ENCODE data around the gene P2RX3.
"Not testable (repeated sequence)": the region's sequence is repeated elsewhere in the genome, so short reads cannot be mapped to it uniquely, and the experiment has no call there.

The P2RX3 gene

DNA sequence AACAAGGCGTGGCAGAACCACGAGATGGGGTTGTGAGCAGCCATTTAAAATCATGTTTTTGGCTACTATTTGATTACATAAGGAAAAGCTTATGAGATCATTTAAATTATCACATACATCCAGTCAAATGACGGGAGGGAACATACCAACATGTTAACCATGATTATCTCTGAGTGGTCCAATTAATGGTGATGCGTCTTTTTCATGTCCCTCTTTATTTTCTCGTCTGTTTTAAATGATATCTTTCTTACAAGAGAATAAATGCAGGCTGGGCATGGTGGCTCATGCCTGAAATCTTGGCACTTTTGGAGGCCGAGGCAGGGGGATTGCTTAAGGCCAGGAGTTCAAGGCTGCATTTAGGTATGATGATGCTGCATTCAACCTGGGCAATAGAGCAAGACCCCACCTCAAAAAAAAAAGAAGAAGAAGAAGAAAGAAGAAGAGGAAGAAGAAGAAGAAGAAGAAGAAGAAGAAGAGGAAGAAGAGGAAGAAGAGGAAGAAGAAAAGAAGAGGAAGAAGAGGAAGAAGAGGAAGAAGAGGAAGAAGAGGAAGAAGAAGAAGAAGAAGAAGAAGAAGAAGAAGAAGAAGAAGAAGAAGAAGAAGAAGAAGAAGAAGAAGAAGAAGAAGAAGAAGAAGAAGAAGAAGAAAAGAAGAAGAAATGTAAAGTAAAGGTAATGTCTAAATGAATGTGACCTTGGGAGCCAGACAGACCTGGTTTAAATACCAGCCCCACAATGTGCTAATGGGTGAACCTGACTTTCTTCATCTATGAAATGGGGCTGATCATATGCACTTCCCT is 65.0 kb downstream of the P2RX3 start:
- DNase-seq: not testable (repeated sequence)

DNA sequence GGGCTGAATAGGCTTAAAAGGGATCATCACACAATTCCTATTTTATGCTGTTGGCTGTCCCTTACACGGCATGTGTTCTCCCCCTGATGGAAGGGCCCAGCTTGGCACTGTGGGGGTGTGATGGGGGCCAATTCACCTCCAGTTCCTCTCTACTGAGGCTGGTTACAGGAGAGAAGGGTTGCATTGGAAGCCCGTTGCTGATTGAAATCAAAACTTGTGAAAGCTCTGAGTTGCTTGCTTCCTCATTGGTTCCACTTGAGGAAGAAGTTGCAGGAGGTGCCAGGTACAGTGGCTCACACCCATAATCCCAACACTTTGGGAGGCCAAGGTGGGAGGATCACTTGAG is 65.6 kb downstream of the P2RX3 start:
- no peak for DNase-seq

DNA sequence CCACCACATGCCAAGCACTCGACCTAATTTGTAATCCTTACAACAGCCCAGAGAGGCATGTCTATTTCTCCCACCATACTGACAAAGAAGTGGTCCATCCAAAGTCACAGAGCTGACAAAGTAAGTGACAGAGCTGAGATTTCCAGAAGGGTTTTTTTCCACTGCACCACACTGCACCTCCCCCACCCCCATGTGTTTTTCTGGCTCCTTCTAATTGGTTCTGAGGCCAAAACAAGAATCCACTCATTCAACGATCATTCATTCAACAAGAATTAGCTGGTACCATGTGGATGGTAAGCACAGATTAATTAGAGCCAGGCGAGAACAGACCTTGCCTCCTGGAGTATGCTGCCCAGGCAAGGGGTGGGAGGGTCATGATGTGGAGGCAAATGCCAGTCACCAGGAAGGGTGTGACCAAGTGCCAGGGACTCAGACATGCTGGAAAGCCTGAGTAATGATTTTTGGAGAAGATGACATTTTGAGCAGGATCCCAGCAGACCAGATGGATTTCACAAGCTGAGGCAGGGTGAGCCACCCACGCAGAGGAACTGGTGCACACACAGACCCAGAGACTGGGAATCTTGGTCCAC is 67.2 kb downstream of the P2RX3 start:
- DNase-seq: no peak

DNA sequence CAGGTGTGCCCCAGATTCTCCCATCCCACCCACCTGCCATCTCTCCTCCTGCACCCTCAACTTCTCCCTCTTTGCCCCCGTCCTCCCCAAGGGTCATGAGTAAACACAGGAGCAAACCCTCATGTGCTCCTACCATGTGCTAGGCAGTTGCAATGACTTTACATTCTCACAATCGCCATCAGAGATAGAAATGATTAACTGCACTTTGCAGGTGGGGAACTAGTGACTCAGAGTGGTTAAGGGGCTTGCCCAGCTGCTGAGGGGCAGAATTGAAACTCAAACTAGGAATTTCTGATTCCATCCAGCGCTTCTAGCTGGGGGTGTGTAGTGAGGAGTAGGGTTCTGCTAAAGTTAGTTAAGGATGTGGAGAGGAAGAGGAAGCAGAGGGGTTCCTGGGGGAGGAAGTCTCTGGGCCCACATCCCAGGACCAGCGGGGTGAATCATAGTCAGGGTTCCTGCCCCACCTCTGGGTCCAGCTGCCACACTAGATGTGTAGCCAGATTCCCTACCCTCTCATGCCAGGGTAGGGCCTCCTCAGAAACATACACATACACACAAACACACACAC is 68.3 kb downstream of the P2RX3 start:
- peak in 1 of 2 donors; percentile 34 for DNase-seq

DNA sequence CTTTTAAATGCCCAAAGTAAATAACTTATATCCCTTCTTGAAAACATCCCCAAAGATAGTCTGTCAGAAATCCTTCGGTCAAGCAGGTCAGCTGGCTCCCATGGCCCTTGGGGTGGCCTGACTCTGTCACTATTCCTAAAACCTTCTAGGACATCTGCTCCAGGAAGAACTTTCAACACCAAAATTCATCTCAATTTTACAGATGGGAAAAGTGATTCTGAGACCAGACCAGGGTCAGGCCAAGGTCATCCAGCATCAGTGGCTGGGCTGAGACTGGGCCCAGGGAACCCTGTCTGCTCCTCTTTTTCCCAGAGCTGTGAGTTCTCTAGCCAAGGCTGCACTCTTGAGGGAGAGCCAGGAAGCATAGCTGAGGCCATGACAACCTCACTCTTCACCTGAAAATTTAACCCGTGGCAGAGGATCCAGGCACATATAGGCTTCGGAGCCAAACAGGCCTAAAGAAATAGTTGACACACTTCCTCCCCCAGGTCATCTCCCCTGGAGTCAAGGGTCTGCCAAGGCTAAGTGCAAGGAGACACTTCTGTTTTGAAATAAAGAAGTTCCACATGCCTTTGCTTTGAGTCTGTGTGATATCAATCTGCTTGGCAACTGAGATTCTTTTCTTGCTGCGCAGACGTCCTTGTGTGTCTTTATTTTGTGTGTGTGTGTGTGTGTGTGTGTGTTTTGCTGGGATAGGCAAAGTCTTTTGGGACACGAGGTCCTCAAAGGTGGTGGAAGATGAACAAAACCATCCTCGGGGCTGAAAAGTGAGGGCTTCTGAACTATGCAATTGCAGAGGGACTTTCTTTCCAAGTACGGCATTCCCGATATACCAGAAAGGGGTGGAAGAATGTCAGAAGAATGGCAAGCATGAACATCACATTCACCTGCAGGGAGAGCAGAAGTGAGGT is 69.1 kb downstream of the P2RX3 start:
- no peak for DNase-seq

DNA sequence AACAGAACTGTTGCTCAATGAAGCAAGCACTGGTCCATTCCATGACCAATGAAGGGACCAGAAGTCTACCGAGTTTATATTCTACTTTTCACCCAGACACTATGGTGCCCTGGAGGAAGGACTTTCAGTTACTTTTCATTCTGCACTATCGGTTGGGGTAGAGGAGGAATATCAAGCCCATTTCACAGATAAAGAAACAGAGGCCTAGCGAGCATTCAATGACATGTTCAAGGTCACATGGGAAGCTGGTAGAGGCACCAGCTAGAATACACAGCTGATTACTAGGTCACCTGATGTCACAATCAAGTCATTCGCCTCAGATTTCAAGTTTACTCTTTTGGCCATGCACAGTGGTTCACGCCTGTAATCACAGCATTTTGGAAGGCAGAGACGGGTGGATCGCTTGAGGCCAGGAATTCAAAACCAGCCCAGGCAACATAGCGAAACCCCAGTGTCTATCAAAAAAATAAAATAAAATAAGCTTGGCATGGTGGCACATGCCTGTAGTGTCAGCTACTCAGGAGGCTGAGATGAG is 69.9 kb downstream of the P2RX3 start:
- no peak for DNase-seq

DNA sequence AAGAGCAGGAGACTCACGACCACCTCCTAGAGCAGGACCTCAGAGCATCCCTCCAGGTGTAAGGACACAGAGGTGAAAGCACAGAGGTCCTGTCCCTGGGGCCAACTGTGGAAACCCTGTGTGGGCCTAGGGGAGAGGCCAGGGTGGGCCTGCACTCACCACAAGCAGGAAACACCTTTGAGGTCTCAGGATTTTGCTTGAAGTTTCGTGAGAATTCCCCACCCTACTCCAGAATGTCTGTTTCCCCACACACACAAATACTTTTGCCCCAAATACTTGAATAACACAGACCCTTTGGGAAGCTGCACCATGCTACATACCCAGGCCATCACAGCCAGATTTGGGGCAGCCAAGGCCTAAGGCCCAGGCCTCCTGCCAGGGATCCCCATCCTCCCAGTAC is 70.6 kb downstream of the P2RX3 start:
- no peak for DNase-seq

DNA sequence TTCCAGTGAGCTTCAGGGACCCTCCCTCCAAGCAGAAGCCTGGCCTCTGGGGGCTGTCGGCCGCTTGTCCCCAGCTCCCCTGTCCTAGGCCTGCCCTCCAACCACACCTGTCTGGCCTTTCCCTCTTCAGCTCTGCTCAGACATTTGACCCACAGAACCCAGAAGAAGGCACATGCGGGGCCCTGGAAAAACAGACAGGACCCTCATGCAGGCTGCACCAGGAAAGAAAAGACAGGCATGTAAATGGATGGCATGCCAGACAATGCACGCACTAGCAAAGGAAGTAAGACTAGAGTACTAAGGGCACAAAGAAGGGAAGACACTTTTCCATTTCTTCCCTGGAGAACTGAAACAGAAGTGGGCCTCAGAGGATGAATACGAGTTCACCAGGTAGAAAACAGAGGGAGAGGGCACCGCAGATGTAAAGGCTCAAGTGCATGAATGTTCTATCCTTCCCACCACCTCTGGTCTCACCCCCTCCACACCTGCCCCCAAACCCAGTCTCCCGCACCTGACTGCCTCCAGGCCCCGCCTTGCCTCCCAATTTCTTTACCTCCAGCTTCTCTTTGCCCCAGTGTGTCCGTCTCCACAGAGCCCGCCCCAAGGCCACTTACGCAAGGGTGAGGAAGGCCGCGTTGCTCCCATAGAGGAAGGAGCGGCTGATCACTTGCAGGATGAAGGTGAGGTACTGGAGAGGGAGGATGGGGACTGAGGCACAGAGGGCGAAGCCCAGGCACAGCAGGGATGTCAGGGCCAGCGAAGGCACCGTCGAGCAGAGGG is 71.4 kb downstream of the P2RX3 start:
- no peak for DNase-seq

DNA sequence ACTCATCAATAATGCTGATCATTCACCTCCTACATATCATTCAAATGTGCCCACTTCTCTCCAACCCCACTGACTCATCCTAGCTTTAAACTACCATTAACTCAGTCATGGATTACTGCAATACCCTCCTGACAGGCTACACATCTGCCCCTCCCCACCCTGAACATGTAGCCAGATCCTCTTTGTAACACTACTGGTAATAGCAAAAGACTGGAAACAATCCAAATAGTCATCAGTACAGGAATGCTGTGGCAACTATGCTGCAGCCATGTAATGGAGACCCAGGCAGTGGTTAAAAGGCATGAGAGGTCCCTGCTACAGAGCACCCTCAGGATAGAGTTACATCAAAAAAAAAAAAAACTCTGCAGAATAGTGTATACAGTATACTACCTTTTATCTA is 72.1 kb downstream of the P2RX3 start:
- no peak for DNase-seq

DNA sequence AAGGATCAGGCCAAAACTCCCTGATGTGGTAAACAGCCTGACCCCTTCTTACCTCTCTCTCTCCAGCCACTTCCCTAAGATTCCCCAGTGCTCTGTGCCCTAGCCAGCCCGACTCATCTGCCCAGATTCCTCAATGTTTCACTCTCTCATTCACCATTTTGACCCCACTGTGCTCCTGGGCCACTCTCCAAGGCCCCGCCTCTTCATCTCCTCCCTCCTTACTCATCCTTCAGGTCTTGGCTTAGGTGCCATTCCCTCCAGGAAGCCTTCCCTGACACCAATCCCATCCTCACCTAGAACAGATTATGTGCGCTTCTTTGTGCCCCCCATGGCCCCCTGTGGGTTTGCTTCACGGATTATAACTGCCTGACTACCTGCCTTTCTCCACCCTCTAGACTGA is 75.5 kb downstream of the P2RX3 start:
- no peak for DNase-seq

DNA sequence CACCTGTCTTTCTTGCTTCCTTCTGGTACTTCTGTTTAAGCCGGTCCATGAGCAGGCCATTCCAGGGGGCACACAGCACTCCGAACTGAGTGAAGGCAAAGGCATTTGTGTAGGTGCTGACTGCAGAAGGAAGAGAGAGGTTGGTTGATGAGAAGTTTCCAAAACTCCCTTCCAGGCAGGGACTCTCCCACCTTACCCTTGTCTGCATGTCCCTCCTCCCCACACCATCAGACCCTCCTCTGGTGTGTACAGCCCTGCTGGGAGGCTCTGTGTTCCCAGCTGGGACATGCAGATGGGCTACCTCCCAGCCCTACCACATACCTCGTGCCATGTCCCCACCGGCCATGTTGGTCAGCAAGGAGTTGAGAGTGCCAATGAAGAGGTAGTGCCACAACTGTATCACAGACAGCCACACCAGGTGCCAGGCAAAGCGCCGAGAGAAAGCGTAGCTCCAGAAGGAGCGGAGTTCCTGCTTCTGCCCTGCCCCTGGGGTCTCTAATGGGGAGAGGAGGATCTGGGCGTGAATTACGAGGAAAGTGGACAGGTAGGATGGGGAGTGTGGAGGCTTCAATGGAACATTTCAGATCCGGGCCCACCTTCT is 76.6 kb downstream of the P2RX3 start:
- DNase-seq: no peak

DNA sequence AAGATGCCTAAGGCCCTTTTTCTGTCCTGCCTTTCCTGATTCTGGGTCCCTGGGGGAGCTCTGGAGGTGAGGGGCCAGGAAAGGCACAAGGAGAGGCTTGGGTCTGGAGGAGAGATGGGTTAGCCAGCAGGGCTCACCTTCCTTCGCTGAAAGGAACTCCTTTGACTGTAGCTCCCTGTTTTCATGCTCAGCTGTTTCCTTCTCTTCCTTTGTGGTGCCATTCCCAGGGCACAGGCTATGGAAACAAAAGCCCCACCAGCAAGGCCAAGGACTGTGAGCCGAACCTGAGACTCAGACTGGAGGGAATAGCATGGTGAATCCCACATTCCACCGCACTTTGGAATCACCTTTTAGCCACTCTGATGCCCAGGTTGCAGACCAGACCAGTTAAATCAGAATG is 78.3 kb downstream of the P2RX3 start:
- no peak for DNase-seq

DNA sequence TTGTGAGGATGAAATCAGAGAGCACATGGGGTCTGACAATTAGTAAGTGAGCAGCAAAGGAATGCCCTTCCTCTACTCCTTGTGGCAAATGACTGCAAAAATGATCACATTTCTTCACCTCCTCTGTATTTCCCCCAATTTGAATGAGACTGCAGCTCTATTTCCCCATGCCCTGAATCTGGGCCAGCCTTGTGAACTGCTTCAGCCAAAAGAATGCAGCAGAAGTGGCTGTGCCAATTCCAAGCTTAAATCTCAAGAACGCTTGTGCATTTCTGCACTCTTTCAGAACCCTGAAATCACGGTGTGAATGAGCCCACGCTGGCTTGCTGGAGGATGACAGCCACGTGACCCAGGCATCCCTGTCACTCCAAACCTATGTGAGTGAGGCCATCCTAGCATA is 78.9 kb downstream of the P2RX3 start:
- no peak for DNase-seq

DNA sequence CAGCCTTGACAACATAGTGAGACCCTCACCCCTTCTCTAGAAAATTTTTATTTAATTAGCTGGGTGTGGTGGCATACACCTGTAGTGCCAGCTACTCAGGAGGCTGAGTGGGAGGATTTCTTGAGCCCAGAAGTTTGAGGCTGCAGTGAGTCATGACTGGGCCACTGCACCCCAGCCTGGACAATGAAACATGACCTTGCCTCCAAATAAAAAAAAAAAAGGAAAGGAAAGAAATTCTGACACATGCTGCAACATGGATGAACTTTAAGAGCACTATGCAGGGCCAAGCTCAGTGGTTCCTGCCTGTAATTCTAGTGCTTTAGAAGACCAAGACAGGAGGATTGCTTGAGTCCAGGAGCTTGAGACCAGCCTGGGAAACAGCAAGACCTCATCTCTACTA is 80.0 kb downstream of the P2RX3 start:
- no peak for DNase-seq

DNA sequence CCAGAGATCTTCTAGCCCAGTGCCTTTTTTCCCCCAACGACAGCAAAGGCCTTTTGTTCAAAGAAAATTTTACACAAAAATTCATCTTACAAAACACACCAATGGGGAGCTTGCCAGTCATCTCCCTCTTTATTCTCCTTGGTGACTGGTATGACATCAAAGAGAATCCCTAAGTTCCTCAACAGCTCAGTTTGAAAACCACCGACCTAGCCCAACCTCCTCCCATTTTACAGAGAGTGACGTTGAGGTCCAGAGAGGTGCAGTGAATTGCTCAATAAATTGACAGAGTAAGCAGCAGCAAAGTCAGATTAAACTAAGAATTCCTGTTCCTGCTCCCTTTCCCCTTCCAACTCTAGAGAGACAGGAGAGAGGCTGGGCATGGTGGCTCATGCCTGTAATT is 81.0 kb downstream of the P2RX3 start:
- no peak for DNase-seq

DNA sequence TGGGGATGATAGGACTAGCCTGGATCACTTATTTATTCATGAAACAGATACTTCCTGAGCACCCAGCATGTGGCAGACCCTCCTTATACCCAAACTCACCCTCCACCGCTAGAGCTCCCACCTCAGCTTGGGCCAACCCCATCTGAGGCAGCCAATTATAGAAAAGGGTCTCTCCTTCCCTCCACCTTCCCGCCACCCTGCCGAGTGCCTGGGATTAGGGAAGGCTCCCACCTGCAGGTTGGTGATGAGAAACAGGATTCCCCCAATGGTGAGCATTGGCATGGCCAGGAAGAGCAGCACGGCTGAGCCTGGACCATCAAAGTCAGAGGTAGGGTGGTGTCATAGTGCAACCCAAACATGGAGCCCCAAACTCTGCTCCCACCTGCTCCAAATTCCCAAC is 82.9 kb downstream of the P2RX3 start:
- DNase-seq: no peak

DNA sequence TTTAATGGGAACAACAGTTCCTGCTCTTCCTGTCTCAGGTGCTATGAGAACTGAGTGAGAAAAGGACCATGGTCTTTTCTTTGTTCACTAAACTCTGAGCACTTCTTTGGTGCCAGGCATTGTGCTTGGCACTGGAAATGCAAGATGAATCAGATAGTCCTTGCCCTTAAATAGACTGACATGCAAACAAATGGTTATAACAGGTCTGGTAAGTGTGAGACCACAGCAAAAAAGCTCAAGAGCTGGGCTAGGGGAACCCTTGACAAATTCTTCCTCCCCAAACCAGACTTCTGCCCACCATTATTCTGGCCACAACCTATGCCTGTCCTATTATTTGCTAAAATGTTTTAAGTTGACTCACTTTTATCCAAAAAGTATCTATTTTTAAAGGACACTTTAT is 83.7 kb downstream of the P2RX3 start:
- DNase-seq: no peak

Data from CD4-positive, alpha-beta T cell treated with Interleukin-1 beta for 1 hour (primary cell).